ENCODE results near the gene STARD9. TPM values are rescaled to one million over a fixed set of nuclear protein-coding genes. Genes with fewer than 3 reads are reported as not detected.
"Not testable (repeated sequence)": the region's sequence is repeated elsewhere in the genome, so short reads cannot be mapped to it uniquely, and the experiment has no call there.

STARD9 gene
- total RNA-seq, 1 donor from 2014 or later: 8.8 TPM

- Mint-ChIP-seq H3K4me1 (peaks cover 9% of the 10 kb centered on the region), H3K9me3 (no peaks in the 10 kb centered on the region), H3K36me3 (ENCODE audit: low read depth) (peaks cover 12% of the 10 kb centered on the region), H3K4me3 (peak overlapping the region; percentile 83), H3K27me3 (no peaks in the 10 kb centered on the region), H3K27ac (peak overlapping the region; percentile 78)
- intact Hi-C loops (cut with micrococcal nuclease): loop anchor here (1.0 kb wide), 1 partner anchor 184 kb away; no protein-coding TSS in a partner anchor
- no peak for DNase-seq
Observed at GRCh38 chr15:42737529-42738328, 162.3 kb downstream of the STARD9 start.

- Mint-ChIP-seq H3K9me3 (no peaks in the 10 kb centered on the region), H3K27me3 (no peaks in the 10 kb centered on the region), H3K4me1 (peaks cover 5% of the 10 kb centered on the region), H3K4me3 (no peak overlapping the region), H3K36me3 (ENCODE audit: low read depth) (peaks cover 8% of the 10 kb centered on the region), H3K27ac (no peak overlapping the region)
- intact Hi-C loops (cut with micrococcal nuclease): no loop called here
- DNase-seq: no peak
Observed at GRCh38 chr15:42741710-42742109, 166.3 kb downstream of the STARD9 start.

- Mint-ChIP-seq H3K27ac (no peak overlapping the region), H3K4me1 (peaks cover 5% of the 10 kb centered on the region), H3K4me3 (no peak overlapping the region), H3K36me3 (ENCODE audit: low read depth) (peaks cover 8% of the 10 kb centered on the region), H3K9me3 (no peaks in the 10 kb centered on the region), H3K27me3 (no peaks in the 10 kb centered on the region)
- DNase-seq: no peak
- intact Hi-C loops (cut with micrococcal nuclease): no loop called here
Observed at GRCh38 chr15:42742149-42742548, 166.7 kb downstream of the STARD9 start.

GRCh38 chr15:42744195-42744594 is 168.8 kb downstream of the STARD9 start:
- intact Hi-C loops (cut with micrococcal nuclease): no loop called here

GRCh38 chr15:42749266-42749665 is 173.9 kb downstream of the STARD9 start:
- H3K27me3 Mint-ChIP-seq: no peaks in the 10 kb centered on the region
- intact Hi-C loops (cut with micrococcal nuclease): no loop called here
- H3K4me1 Mint-ChIP-seq: no peaks in the 10 kb centered on the region
- H3K4me3 Mint-ChIP-seq: no peak overlapping the region
- peaks cover 43% of the 10 kb centered on the region for H3K36me3 Mint-ChIP-seq (ENCODE audit: low read depth)
- H3K9me3 Mint-ChIP-seq: peaks cover 15% of the 10 kb centered on the region
- H3K27ac Mint-ChIP-seq: no peak overlapping the region
- no peak for DNase-seq

More at GRCh38 chr15:42744195-42744594, 168.8 kb downstream of the STARD9 start:
- Mint-ChIP-seq H3K4me1 (no peaks in the 10 kb centered on the region), H3K36me3 (ENCODE audit: low read depth) (peaks cover 8% of the 10 kb centered on the region), H3K9me3 (no peaks in the 10 kb centered on the region), H3K27me3 (no peaks in the 10 kb centered on the region), H3K27ac (no peak overlapping the region), H3K4me3 (no peak overlapping the region)
- no peak for DNase-seq

GRCh38 chr15:42750306-42750705 is 174.9 kb downstream of the STARD9 start:
- intact Hi-C loops (cut with micrococcal nuclease): no loop called here
- no peak for DNase-seq
- no peaks in the 10 kb centered on the region for H3K4me1 Mint-ChIP-seq
- H3K4me3 Mint-ChIP-seq: no peak overlapping the region
- no peaks in the 10 kb centered on the region for H3K27me3 Mint-ChIP-seq
- H3K36me3 Mint-ChIP-seq (ENCODE audit: low read depth): peaks cover 41% of the 10 kb centered on the region
- no peak overlapping the region for H3K27ac Mint-ChIP-seq
- H3K9me3 Mint-ChIP-seq: peaks cover 15% of the 10 kb centered on the region

- Mint-ChIP-seq H3K27ac (no peak overlapping the region), H3K9me3 (peaks cover 19% of the 10 kb centered on the region), H3K36me3 (ENCODE audit: low read depth) (peaks cover 29% of the 10 kb centered on the region), H3K4me3 (no peak overlapping the region), H3K4me1 (no peaks in the 10 kb centered on the region), H3K27me3 (no peaks in the 10 kb centered on the region)
- DNase-seq: no peak
- intact Hi-C loops (cut with micrococcal nuclease): no loop called here
Observed at GRCh38 chr15:42759093-42759492, 183.7 kb downstream of the STARD9 start.

- Mint-ChIP-seq H3K9me3 (peaks cover 25% of the 10 kb centered on the region), H3K36me3 (ENCODE audit: low read depth) (peaks cover 33% of the 10 kb centered on the region), H3K27me3 (no peaks in the 10 kb centered on the region), H3K4me1 (no peaks in the 10 kb centered on the region), H3K27ac (no peak overlapping the region), H3K4me3 (no peak overlapping the region)
- intact Hi-C loops (cut with micrococcal nuclease): no loop called here
- DNase-seq: no peak
Observed at GRCh38 chr15:42760759-42761158, 185.4 kb downstream of the STARD9 start.

- Mint-ChIP-seq H3K36me3 (ENCODE audit: low read depth) (peaks cover 37% of the 10 kb centered on the region), H3K9me3 (peaks cover 33% of the 10 kb centered on the region)
- DNase-seq; H3K27ac Mint-ChIP-seq; H3K4me1 Mint-ChIP-seq; H3K4me3 Mint-ChIP-seq; intact Hi-C loops (cut with micrococcal nuclease); H3K27me3 Mint-ChIP-seq: not testable (repeated sequence)
Observed at GRCh38 chr15:42761813-42762212, 186.4 kb downstream of the STARD9 start.

- H3K4me1 Mint-ChIP-seq; H3K27me3 Mint-ChIP-seq; H3K27ac Mint-ChIP-seq; H3K4me3 Mint-ChIP-seq; intact Hi-C loops (cut with micrococcal nuclease); DNase-seq: not testable (repeated sequence)
- Mint-ChIP-seq H3K36me3 (ENCODE audit: low read depth) (peaks cover 42% of the 10 kb centered on the region), H3K9me3 (peaks cover 39% of the 10 kb centered on the region)
Observed at GRCh38 chr15:42764154-42764731, 188.8 kb downstream of the STARD9 start.

GRCh38 chr15:42766109-42766508 is 190.7 kb downstream of the STARD9 start:
- H3K27ac Mint-ChIP-seq; H3K4me1 Mint-ChIP-seq; H3K4me3 Mint-ChIP-seq; intact Hi-C loops (cut with micrococcal nuclease); DNase-seq; H3K27me3 Mint-ChIP-seq: not testable (repeated sequence)
- H3K9me3 Mint-ChIP-seq: peaks cover 34% of the 10 kb centered on the region
- peaks cover 39% of the 10 kb centered on the region for H3K36me3 Mint-ChIP-seq (ENCODE audit: low read depth)

Other genes starting within 250 kb of the STARD9 start
- 1.3 and 2.3 TPM in 2 replicates for gene CAPN3, start 216.1 kb upstream of the STARD9 start, total RNA-seq
- gene ZNF106, start 84.5 kb upstream of the STARD9 start, total RNA-seq: 62.1 and 66.3 TPM in 2 replicates
- 74.0 and 84.5 TPM in 2 replicates for gene SNAP23, start 80.0 kb upstream of the STARD9 start, total RNA-seq
- gene LRRC57, start 26.8 kb upstream of the STARD9 start, total RNA-seq: 19.0 and 21.1 TPM in 2 replicates
- 41.1 and 48.0 TPM in 2 replicates for gene HAUS2, start 26.8 kb upstream of the STARD9 start, total RNA-seq
- gene CDAN1, start 161.5 kb downstream of the STARD9 start, total RNA-seq: 22.9 and 29.7 TPM in 2 replicates

All from activated CD4-positive, alpha-beta T cell treated with anti-CD3 and anti-CD28 coated beads, Interleukin-2, amount 10 ng/mL, durations not matched to agents 24 days and 14 days (primary cell).